Mesothelial cell of epicardium (in vitro differentiated cells): ENCODE data around the gene TUBGCP2. TPM values are rescaled to one million over a fixed set of nuclear protein-coding genes. Genes with fewer than 3 reads are reported as not detected.

ENCODE experiments used
- DNase-seq, 2 experiments: peaks; one replicate each; pipeline ENCODE4 v3.0.0; 2021; ENCODE audit warnings: low spot score in 2 of 2; ENCODE audit not compliant: unreplicated experiment in 2 of 2
- H3K27ac Mint-ChIP-seq: 2 replicates; pipeline ENCODE4 v1.8.0; 2021; ENCODE audit warnings: mixed read lengths
- H3K27me3 Mint-ChIP-seq: 2 replicates; pipeline ENCODE4 v1.8.0; 2021; ENCODE audit warnings: low read depth, mixed read lengths
- H3K36me3 Mint-ChIP-seq: 2 replicates; pipeline ENCODE4 v1.8.0; 2021; ENCODE audit warnings: mixed read lengths
- H3K4me1 Mint-ChIP-seq: 2 replicates; pipeline ENCODE4 v1.8.0; 2021; ENCODE audit warnings: mixed read lengths
- H3K4me3 Mint-ChIP-seq: 2 replicates; pipeline ENCODE4 v1.8.0; 2021; ENCODE audit warnings: mild to moderate bottlenecking, moderate library complexity, mixed read lengths
- H3K9me3 Mint-ChIP-seq: 2 replicates; pipeline ENCODE4 v1.8.0; 2021; ENCODE audit warnings: mixed read lengths
- total RNA-seq: library from RNA; stranded (reverse); gene quantifications from 3 replicates; pipeline ENCODE4 v1.2.1, GENCODE V29; 2021
- TF ChIP-seq, protein P1 (sequence below): fragments of 200-600 bp; sonication (generic); IDR thresholded peaks from one replicate; pipeline ENCODE4 v1.5.0; 2021; ENCODE audit warnings: antibody characterized with exemption; ENCODE audit not compliant: unreplicated experiment

Gene TUBGCP2
- total RNA-seq, 1 donor from 2014 or later: 69.6 TPM

GRCh38 chr10:133350283-133350949 lies 41.7 kb upstream of the TUBGCP2 start:
- no peak for DNase-seq
- H3K36me3 Mint-ChIP-seq: no peaks in the 10 kb centered on the region
- TF ChIP-seq, protein P1, sequence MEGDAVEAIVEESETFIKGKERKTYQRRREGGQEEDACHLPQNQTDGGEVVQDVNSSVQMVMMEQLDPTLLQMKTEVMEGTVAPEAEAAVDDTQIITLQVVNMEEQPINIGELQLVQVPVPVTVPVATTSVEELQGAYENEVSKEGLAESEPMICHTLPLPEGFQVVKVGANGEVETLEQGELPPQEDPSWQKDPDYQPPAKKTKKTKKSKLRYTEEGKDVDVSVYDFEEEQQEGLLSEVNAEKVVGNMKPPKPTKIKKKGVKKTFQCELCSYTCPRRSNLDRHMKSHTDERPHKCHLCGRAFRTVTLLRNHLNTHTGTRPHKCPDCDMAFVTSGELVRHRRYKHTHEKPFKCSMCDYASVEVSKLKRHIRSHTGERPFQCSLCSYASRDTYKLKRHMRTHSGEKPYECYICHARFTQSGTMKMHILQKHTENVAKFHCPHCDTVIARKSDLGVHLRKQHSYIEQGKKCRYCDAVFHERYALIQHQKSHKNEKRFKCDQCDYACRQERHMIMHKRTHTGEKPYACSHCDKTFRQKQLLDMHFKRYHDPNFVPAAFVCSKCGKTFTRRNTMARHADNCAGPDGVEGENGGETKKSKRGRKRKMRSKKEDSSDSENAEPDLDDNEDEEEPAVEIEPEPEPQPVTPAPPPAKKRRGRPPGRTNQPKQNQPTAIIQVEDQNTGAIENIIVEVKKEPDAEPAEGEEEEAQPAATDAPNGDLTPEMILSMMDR: no peak
- peaks cover 5% of the 10 kb centered on the region for H3K27me3 Mint-ChIP-seq
- no peak overlapping the region for H3K4me3 Mint-ChIP-seq
- no peaks in the 10 kb centered on the region for H3K4me1 Mint-ChIP-seq
- H3K27ac Mint-ChIP-seq: no peak overlapping the region
- H3K9me3 Mint-ChIP-seq: peaks cover 4% of the 10 kb centered on the region

DNA sequence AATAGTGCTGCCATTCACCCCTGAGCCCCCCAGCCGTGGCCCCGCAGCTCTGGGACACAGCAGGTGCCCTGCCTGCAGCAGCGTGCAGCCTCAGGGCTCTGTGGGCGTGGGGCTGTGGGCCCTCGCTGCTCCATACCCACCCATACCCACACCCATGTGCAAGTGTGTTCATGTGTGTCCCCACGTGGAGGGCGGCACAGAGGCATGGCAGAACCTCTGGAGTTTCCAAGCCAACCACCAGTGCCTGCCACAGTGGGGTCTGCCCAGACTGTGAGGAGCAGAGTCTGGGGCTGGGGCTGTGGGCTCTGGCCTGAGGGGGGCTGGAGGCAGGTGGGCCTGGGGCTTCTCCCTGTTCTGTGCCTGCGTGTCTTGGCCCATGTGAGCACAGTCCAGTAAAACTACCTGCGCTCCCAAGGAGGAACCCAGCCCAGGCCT lies 40.9 kb upstream of the TUBGCP2 start:
- H3K9me3 Mint-ChIP-seq: peaks cover 7% of the 10 kb centered on the region
- H3K36me3 Mint-ChIP-seq: no peaks in the 10 kb centered on the region

DNA sequence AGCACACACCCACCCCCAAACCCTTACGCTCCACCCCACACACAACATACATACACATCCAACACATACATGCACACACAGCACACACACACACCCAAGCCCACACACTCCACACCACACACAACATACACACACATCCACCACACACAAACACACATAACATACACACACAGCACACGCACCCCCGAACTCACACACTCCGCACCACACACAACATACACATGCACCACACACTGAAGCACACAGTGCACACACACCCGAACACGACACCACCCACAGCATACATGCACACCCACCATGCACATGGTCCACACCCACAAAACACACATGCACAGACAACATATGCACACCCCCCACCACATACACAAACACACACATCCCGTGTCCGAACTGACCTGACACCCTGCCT lies 40.5 kb upstream of the TUBGCP2 start:
- no peak for DNase-seq
- H3K27ac Mint-ChIP-seq: no peak overlapping the region
- TF ChIP-seq, protein P1: no peak
- peaks cover 7% of the 10 kb centered on the region for H3K9me3 Mint-ChIP-seq
- H3K27me3 Mint-ChIP-seq: peaks cover 17% of the 10 kb centered on the region
- H3K4me3 Mint-ChIP-seq: no peak overlapping the region
- no peaks in the 10 kb centered on the region for H3K4me1 Mint-ChIP-seq
- H3K36me3 Mint-ChIP-seq: no peaks in the 10 kb centered on the region

More for the DNA sequence above, 40.9 kb upstream of the TUBGCP2 start:
- DNase-seq: no peak
- TF ChIP-seq, protein P1: no peak
- Mint-ChIP-seq H3K27ac (no peak overlapping the region), H3K4me3 (no peak overlapping the region), H3K4me1 (no peaks in the 10 kb centered on the region), H3K27me3 (peaks cover 13% of the 10 kb centered on the region)

- no peak for DNase-seq
- peaks cover 7% of the 10 kb centered on the region for H3K9me3 Mint-ChIP-seq
- H3K4me1 Mint-ChIP-seq: no peaks in the 10 kb centered on the region
- TF ChIP-seq, protein P1: no peak
- no peak overlapping the region for H3K27ac Mint-ChIP-seq
- H3K36me3 Mint-ChIP-seq: no peaks in the 10 kb centered on the region
- H3K27me3 Mint-ChIP-seq: peaks cover 26% of the 10 kb centered on the region
- H3K4me3 Mint-ChIP-seq: no peak overlapping the region
These were observed 39.2 kb upstream of the TUBGCP2 start for GRCh38 chr10:133347710-133348517.

GRCh38 chr10:133346413-133346812 lies 37.7 kb upstream of the TUBGCP2 start:
- no peak overlapping the region for H3K4me3 Mint-ChIP-seq

More at GRCh38 chr10:133346413-133346812, 37.7 kb upstream of the TUBGCP2 start:
- H3K9me3 Mint-ChIP-seq: peaks cover 12% of the 10 kb centered on the region
- no peak overlapping the region for H3K27ac Mint-ChIP-seq
- TF ChIP-seq, protein P1: no peak
- H3K4me1 Mint-ChIP-seq: no peaks in the 10 kb centered on the region
- H3K36me3 Mint-ChIP-seq: no peaks in the 10 kb centered on the region
- no peak for DNase-seq
- peaks cover 34% of the 10 kb centered on the region for H3K27me3 Mint-ChIP-seq
